Tibial nerve (tissue), 4 donors: ENCODE results near the gene CD81.

Source experiments
- CTCF ChIP-seq, 5 experiments: fragments of 200-600 bp in 3 of 5; fragments of 450-650 bp in 2 of 5; sonication (generic) in 3 of 5; IDR thresholded peaks; one replicate each; pipeline ENCODE4 v1.5.1; 2016 to 2019; ENCODE audit warnings: antibody characterized with exemption in 5 of 5, mild to moderate bottlenecking in 3 of 5, moderate library complexity in 2 of 5
- EP300 ChIP-seq, 2 donors: sonication (generic); formaldehyde crosslinking; IDR thresholded peaks; one replicate each; pipeline ENCODE4 v1.6.1; 2017; ENCODE audit warnings: antibody characterized with exemption in 2 of 2, mild to moderate bottlenecking in 1 of 2
- POLR2A ChIP-seq, 2 donors: fragments of 450-650 bp; IDR thresholded peaks; one replicate each; pipeline ENCODE4 v1.6.1; 2017; ENCODE audit warnings: antibody characterized with exemption in 2 of 2, mild to moderate bottlenecking in 2 of 2, moderate library complexity in 2 of 2

GRCh38 chr11:2361565-2361964 is 15.5 kb upstream of the CD81 start:
- TF ChIP-seq CTCF (IDR thresholded peaks at IDR 0.05) (no peak), POLR2A (IDR thresholded peaks at IDR 0.05) (no peak), EP300 (IDR thresholded peaks at IDR 0.05) (no peak)
